HL-60 (cell line): ENCODE measurements around the gene MED17.

Experiments
- GABPA ChIP-seq: IDR thresholded peaks from 2 replicates; pipeline ENCODE4 v1.6.1; 2012; ENCODE audit warnings: low read depth
- POLR2AphosphoS5 ChIP-seq: IDR thresholded peaks from 2 replicates; pipeline ENCODE4 v1.6.1; 2012; ENCODE audit warnings: low read depth
- REST ChIP-seq: IDR thresholded peaks from 2 replicates; pipeline ENCODE4 v1.6.1; 2012; ENCODE audit warnings: low read depth; ENCODE audit not compliant: insufficient replicate concordance
- SPI1 ChIP-seq: IDR thresholded peaks from 2 replicates; pipeline ENCODE4 v1.6.1; 2012; ENCODE audit warnings: low read depth, mild to moderate bottlenecking, borderline replicate concordance
- TF ChIP-seq, protein P1 (sequence below): IDR thresholded peaks from one replicate; pipeline ENCODE4 v1.5.1; 2011; ENCODE audit warnings: low read length, control low read depth, inconsistent platforms; ENCODE audit not compliant: insufficient read depth

GRCh38 chr11:93804879-93805278 lies 20.8 kb downstream of the MED17 start:
- no peak for TF ChIP-seq REST
- TF ChIP-seq, protein P1, sequence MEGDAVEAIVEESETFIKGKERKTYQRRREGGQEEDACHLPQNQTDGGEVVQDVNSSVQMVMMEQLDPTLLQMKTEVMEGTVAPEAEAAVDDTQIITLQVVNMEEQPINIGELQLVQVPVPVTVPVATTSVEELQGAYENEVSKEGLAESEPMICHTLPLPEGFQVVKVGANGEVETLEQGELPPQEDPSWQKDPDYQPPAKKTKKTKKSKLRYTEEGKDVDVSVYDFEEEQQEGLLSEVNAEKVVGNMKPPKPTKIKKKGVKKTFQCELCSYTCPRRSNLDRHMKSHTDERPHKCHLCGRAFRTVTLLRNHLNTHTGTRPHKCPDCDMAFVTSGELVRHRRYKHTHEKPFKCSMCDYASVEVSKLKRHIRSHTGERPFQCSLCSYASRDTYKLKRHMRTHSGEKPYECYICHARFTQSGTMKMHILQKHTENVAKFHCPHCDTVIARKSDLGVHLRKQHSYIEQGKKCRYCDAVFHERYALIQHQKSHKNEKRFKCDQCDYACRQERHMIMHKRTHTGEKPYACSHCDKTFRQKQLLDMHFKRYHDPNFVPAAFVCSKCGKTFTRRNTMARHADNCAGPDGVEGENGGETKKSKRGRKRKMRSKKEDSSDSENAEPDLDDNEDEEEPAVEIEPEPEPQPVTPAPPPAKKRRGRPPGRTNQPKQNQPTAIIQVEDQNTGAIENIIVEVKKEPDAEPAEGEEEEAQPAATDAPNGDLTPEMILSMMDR, result no peak
- no peak for TF ChIP-seq SPI1
- no peak for TF ChIP-seq POLR2AphosphoS5
- TF ChIP-seq GABPA, result no peak
